Neural progenitor cell (in vitro differentiated cells): ENCODE data around the gene PLAAT4. TPM values are rescaled to one million over a fixed set of nuclear protein-coding genes. Genes with fewer than 3 reads are reported as not detected.
A peak's percentile ranks its signal among the peaks of the same experiment; 100 is the strongest.

Experiments used
- DNase-seq: peaks from one replicate; pipeline ENCODE4 v3.0.0-alpha.2; 2016; ENCODE audit warnings: low spot score
- H2AFZ ChIP-seq: fragments of 200-600 bp; sonication (generic); replicated peaks from 2 replicates; pipeline ENCODE4 v1.6.1; 2016; ENCODE audit warnings: antibody characterized with exemption
- H3F3A ChIP-seq: fragments of 200-600 bp; sonication (generic); 2 replicates; pipeline ENCODE4 v1.6.1; 2016; ENCODE audit warnings: antibody characterized with exemption, low read depth
- H3K27ac ChIP-seq: fragments of 200-600 bp; sonication (generic); 2 replicates; pipeline ENCODE4 v1.5.1; 2016; ENCODE audit warnings: mild to moderate bottlenecking
- H3K27me3 ChIP-seq: fragments of 200-600 bp; sonication (generic); 2 replicates; pipeline ENCODE4 v1.6.1; 2016; ENCODE audit warnings: mild to moderate bottlenecking, moderate library complexity
- H3K36me3 ChIP-seq: fragments of 200-600 bp; sonication (generic); 2 replicates; pipeline ENCODE4 v1.5.1; 2016
- H3K4me1 ChIP-seq: fragments of 200-600 bp; sonication (generic); 2 replicates; pipeline ENCODE4 v1.6.1; 2016; ENCODE audit warnings: mixed run types
- H3K4me2 ChIP-seq: fragments of 200-600 bp; sonication (generic); 2 replicates; pipeline ENCODE4 v1.6.1; 2016
- H3K4me3 ChIP-seq: fragments of 200-600 bp; sonication (generic); 2 replicates; pipeline ENCODE4 v1.5.1; 2016
- H3K79me2 ChIP-seq: fragments of 200-600 bp; sonication (generic); 2 replicates; pipeline ENCODE4 v1.6.1; 2016; ENCODE audit warnings: low read depth
- H3K9ac ChIP-seq: fragments of 200-600 bp; sonication (generic); 2 replicates; pipeline ENCODE4 v1.6.1; 2016
- H3K9me3 ChIP-seq: fragments of 200-600 bp; sonication (generic); 2 replicates; pipeline ENCODE4 v1.5.1; 2016; ENCODE audit warnings: low read depth
- H4K20me1 ChIP-seq: fragments of 200-600 bp; sonication (generic); 2 replicates; pipeline ENCODE4 v1.6.1; 2016; ENCODE audit warnings: low read depth
- H3K27ac Mint-ChIP-seq: 3 replicates; pipeline ENCODE4 v1.8.0; 2021; ENCODE audit warnings: mixed read lengths
- H3K27me3 Mint-ChIP-seq: 2 replicates; pipeline ENCODE4 v1.8.0; 2022; ENCODE audit warnings: low read depth, mild to moderate bottlenecking, inconsistent platforms, moderate library complexity, mixed read lengths; ENCODE audit not compliant: insufficient read depth
- H3K36me3 Mint-ChIP-seq: 3 replicates; pipeline ENCODE4 v1.8.0; 2021; ENCODE audit warnings: mixed read lengths
- H3K4me1 Mint-ChIP-seq: 3 replicates; pipeline ENCODE4 v1.8.0; 2021; ENCODE audit warnings: mixed read lengths
- H3K4me3 Mint-ChIP-seq: 3 replicates; pipeline ENCODE4 v1.8.0; 2021; ENCODE audit warnings: mild to moderate bottlenecking, moderate library complexity, mixed read lengths
- H3K9me3 Mint-ChIP-seq: 3 replicates; pipeline ENCODE4 v1.8.0; 2020; ENCODE audit warnings: mixed read lengths
- EZH2 ChIP-seq: fragments of 200-600 bp; sonication (generic); IDR thresholded peaks from 2 replicates; pipeline ENCODE4 v1.6.1; 2017; ENCODE audit warnings: antibody characterized with exemption, mild to moderate bottlenecking, moderate library complexity
- EZH2phosphoT487 ChIP-seq: fragments of 200-600 bp; sonication (generic); IDR thresholded peaks from 2 replicates; pipeline ENCODE4 v1.6.1; 2017; ENCODE audit warnings: antibody characterized with exemption
- total RNA-seq: library from RNA; depleted of rRNA; stranded (reverse); fragments of >200 nt; gene quantifications from 2 replicates; pipeline ENCODE4 v1.2.3, GENCODE V29; 2015; ENCODE audit warnings: low replicate concordance
- TF ChIP-seq, protein P1 (sequence below): fragments of 200-600 bp; sonication (generic); IDR thresholded peaks from 2 replicates; pipeline ENCODE4 v1.5.1; 2017; ENCODE audit warnings: antibody characterized with exemption, mild to moderate bottlenecking

PLAAT4 gene
- total RNA-seq, 1 donor from 2014 or later: not detected

DNA sequence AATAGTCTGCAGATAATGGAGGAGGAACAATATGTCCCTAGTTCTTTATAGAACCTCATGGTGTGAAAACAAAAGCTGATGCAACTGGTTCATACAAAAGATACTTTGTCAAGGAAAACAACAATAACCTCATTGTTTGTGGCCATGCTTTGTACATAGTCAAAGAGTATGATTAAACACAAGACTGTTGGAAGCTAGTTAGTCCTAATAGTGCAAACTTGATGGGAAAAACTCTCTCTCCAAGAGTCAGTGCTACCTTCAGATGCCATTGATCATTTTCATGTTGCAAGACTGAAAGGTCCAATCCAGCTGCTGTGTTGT is 46.7 kb downstream of the PLAAT4 start:
- peak; percentile 28 for DNase-seq
- TF ChIP-seq EZH2phosphoT487 (no peak), EZH2 (no peak)
- TF ChIP-seq, protein P1, sequence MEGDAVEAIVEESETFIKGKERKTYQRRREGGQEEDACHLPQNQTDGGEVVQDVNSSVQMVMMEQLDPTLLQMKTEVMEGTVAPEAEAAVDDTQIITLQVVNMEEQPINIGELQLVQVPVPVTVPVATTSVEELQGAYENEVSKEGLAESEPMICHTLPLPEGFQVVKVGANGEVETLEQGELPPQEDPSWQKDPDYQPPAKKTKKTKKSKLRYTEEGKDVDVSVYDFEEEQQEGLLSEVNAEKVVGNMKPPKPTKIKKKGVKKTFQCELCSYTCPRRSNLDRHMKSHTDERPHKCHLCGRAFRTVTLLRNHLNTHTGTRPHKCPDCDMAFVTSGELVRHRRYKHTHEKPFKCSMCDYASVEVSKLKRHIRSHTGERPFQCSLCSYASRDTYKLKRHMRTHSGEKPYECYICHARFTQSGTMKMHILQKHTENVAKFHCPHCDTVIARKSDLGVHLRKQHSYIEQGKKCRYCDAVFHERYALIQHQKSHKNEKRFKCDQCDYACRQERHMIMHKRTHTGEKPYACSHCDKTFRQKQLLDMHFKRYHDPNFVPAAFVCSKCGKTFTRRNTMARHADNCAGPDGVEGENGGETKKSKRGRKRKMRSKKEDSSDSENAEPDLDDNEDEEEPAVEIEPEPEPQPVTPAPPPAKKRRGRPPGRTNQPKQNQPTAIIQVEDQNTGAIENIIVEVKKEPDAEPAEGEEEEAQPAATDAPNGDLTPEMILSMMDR: no peak
- Histone ChIP-seq H4K20me1 (no peaks in the 10 kb centered on the region), H3K36me3 (no peaks in the 10 kb centered on the region), H2AFZ (no peak overlapping the region), H3K27ac (peak overlapping the region; percentile 16), H3K27me3 (no peaks in the 10 kb centered on the region), H3F3A (no peaks in the 10 kb centered on the region), H3K9ac (no peak overlapping the region), H3K9me3 (no peaks in the 10 kb centered on the region), H3K4me1 (peaks cover 8% of the 10 kb centered on the region), H3K4me3 (no peak overlapping the region), H3K4me2 (no peak overlapping the region), H3K79me2 (no peaks in the 10 kb centered on the region)
- Mint-ChIP-seq H3K4me1 (no peaks in the 10 kb centered on the region), H3K36me3 (no peaks in the 10 kb centered on the region), H3K4me3 (no peak overlapping the region), H3K27me3 (peaks cover 2% of the 10 kb centered on the region), H3K9me3 (peaks cover 21% of the 10 kb centered on the region), H3K27ac (no peak overlapping the region)

DNA sequence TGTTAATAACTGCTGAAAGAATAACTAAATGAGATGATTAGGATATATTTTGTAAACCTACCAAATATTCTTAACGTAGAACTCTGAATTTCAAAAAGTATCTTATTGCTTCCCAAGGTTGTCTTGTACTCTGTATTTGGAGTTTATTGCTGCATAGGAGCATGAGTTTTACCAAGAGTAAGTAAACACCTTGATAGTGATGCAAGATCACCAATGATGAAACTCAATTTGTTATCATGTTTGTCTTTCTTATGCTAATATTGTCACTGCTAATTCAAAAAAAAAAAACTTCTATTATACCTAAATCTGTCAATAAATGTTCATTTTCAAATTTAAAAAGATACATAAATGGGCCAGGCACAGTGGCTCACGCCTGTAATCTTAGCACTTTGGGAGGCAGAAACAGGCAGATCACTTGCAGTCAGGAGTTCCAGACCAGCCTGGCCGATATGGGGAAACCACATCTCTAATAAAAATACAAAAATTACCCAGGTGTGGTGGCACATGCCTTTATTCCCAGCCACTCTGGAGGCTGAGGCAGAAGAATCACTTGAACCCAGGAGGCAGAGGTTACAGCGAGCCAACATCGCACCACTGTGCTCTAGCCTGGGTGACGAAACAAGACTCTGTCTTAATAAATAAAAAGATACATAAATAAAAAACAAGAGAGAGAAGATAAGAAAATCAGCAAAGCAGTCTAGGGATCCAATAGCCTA is 50.0 kb downstream of the PLAAT4 start:
- TF ChIP-seq, protein P1: no peak
- TF ChIP-seq EZH2phosphoT487: no peak
- H3K27me3 Mint-ChIP-seq: peaks cover under 1% of the 10 kb centered on the region
- no peak overlapping the region for H3K4me3 ChIP-seq
- H3K27me3 ChIP-seq: no peaks in the 10 kb centered on the region
- no peak overlapping the region for H3K4me2 ChIP-seq
- no peak overlapping the region for H3K27ac ChIP-seq
- H3K4me3 Mint-ChIP-seq: no peak overlapping the region
- H3K9me3 ChIP-seq: no peaks in the 10 kb centered on the region
- H3K9ac ChIP-seq: no peak overlapping the region
- no peaks in the 10 kb centered on the region for H4K20me1 ChIP-seq
- no peak overlapping the region for H2AFZ ChIP-seq
- peaks cover 8% of the 10 kb centered on the region for H3K4me1 ChIP-seq
- no peak for DNase-seq
- no peaks in the 10 kb centered on the region for H3K36me3 Mint-ChIP-seq
- H3K36me3 ChIP-seq: no peaks in the 10 kb centered on the region
- H3F3A ChIP-seq: no peaks in the 10 kb centered on the region
- no peaks in the 10 kb centered on the region for H3K79me2 ChIP-seq
- H3K4me1 Mint-ChIP-seq: no peaks in the 10 kb centered on the region
- peaks cover 9% of the 10 kb centered on the region for H3K9me3 Mint-ChIP-seq
- no peak overlapping the region for H3K27ac Mint-ChIP-seq

DNA sequence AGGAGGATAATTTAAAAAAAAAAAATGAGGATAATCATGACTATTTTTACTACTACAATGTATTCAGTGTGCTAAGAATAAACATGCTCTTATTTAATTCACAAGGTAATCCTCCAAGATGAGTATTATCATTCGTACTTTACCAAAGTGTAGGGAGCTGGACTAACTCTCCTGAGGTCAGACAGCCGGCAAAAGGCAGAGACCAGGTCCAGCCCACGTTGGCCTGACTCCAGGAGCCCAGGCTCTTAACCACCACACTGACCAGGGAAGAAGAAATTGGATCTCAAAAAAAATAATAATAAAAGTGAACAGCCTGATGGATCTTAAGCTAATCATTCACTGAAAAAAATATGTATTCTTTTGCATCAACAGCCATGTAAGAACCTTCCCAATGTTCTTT is 52.4 kb downstream of the PLAAT4 start:
- Histone ChIP-seq H3F3A (no peaks in the 10 kb centered on the region), H3K27me3 (no peaks in the 10 kb centered on the region), H2AFZ (no peak overlapping the region), H3K9me3 (no peaks in the 10 kb centered on the region), H3K4me2 (no peak overlapping the region), H3K4me3 (no peak overlapping the region), H4K20me1 (no peaks in the 10 kb centered on the region), H3K79me2 (no peaks in the 10 kb centered on the region), H3K27ac (no peak overlapping the region), H3K9ac (no peak overlapping the region), H3K36me3 (no peaks in the 10 kb centered on the region), H3K4me1 (no peaks in the 10 kb centered on the region)
- Mint-ChIP-seq H3K4me3 (no peak overlapping the region), H3K27me3 (peaks cover 2% of the 10 kb centered on the region), H3K4me1 (no peaks in the 10 kb centered on the region), H3K9me3 (no peaks in the 10 kb centered on the region), H3K27ac (no peak overlapping the region), H3K36me3 (no peaks in the 10 kb centered on the region)
- no peak for DNase-seq
- no peak for TF ChIP-seq EZH2
- no peak for TF ChIP-seq EZH2phosphoT487
- TF ChIP-seq, protein P1: no peak
